ENCODE data around the gene TUBB1. TPM values are rescaled to one million over a fixed set of nuclear protein-coding genes. Genes with fewer than 3 reads are reported as not detected.
A peak's percentile ranks its signal among the peaks of the same experiment; 100 is the strongest.

Gene TUBB1
- total RNA-seq, 1 experiment from 2014 or later: 0.35 TPM

GRCh38 chr20:59074456-59074855, 55.2 kb downstream of the TUBB1 start:
- intact Hi-C loops (cut with micrococcal nuclease; ENCODE audit: unreplicated experiment): no loop called here

DNA sequence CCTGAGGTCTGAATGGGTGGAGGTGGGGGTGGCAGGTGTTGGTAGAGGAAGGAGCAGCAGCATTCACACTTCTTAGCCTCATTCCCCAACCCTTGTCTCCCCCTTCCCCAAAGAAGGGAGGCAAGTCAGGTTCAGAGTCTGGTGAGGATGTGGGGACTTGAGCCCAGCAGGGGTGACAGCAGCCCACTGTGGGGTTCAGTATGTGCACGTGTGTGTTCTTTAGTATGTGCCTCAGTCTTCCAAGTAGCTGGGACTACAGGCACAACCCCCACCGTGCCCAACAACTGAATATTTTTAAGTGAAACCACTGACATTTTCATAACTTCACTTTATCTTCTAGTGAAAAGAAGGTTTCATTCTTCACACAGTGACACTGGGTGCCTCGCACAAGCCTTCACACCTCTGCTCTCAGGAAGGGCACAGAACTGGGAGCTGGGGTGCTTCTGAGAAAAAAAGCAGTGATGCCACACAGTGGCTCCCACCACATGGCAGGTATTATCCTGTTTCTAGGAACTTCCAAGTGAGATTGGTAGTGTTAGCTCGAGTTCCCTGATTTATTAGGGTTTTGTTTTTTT, 56.8 kb downstream of the TUBB1 start:
- Histone ChIP-seq H3K9me2 (ENCODE audit: insufficient read depth) (no peaks in the 10 kb centered on the region), H2AFZ (no peak overlapping the region), H3K27me3 (ENCODE audit: insufficient read depth, low read depth) (no peaks in the 10 kb centered on the region), H3K27ac (no peak overlapping the region), H4K20me1 (ENCODE audit: insufficient read depth) (no peaks in the 10 kb centered on the region), H3K9me3 (ENCODE audit: insufficient read depth, low read depth) (no peaks in the 10 kb centered on the region), H3K4me2 (no peak overlapping the region), H3F3A (ENCODE audit: insufficient read depth, low read depth) (peaks cover 29% of the 10 kb centered on the region; the same call in 1 of the 2 replicates), H3K79me2 (ENCODE audit: low read depth) (no peaks in the 10 kb centered on the region), H3K4me3 (no peak overlapping the region), H3K4me1 (replicated peaks; ENCODE audit: insufficient read depth) (peaks cover 33% of the 10 kb centered on the region), H3K36me3 (ENCODE audit: low read depth) (no peaks in the 10 kb centered on the region)
- TF ChIP-seq, protein P1, sequence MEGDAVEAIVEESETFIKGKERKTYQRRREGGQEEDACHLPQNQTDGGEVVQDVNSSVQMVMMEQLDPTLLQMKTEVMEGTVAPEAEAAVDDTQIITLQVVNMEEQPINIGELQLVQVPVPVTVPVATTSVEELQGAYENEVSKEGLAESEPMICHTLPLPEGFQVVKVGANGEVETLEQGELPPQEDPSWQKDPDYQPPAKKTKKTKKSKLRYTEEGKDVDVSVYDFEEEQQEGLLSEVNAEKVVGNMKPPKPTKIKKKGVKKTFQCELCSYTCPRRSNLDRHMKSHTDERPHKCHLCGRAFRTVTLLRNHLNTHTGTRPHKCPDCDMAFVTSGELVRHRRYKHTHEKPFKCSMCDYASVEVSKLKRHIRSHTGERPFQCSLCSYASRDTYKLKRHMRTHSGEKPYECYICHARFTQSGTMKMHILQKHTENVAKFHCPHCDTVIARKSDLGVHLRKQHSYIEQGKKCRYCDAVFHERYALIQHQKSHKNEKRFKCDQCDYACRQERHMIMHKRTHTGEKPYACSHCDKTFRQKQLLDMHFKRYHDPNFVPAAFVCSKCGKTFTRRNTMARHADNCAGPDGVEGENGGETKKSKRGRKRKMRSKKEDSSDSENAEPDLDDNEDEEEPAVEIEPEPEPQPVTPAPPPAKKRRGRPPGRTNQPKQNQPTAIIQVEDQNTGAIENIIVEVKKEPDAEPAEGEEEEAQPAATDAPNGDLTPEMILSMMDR (conservative IDR thresholded peaks at IDR 0.05): no peak
- TF ChIP-seq EZH2 (IDR thresholded peaks at IDR 0.05; ENCODE audit: low read depth): no peak
- intact Hi-C loops (cut with micrococcal nuclease; ENCODE audit: unreplicated experiment): no loop called here
- no peak for DNase-seq
- BruUV-seq (replicated peaks): no TSS peak
- CTCF ChIA-PET: no interaction called here
- POLR2A ChIA-PET (ENCODE audit: unreplicated experiment): no interaction called here

More at GRCh38 chr20:59074456-59074855, 55.2 kb downstream of the TUBB1 start:
- Histone ChIP-seq H2AFZ (no peak overlapping the region), H3K4me2 (peak overlapping the region; percentile 44), H3K27me3 (ENCODE audit: insufficient read depth, low read depth) (no peaks in the 10 kb centered on the region), H3K9me3 (ENCODE audit: insufficient read depth, low read depth) (no peaks in the 10 kb centered on the region), H3K79me2 (ENCODE audit: low read depth) (no peaks in the 10 kb centered on the region), H4K20me1 (ENCODE audit: insufficient read depth) (no peaks in the 10 kb centered on the region), H3K4me3 (no peak overlapping the region), H3F3A (ENCODE audit: insufficient read depth, low read depth) (peaks cover 29% of the 10 kb centered on the region; the same call in 1 of the 2 replicates), H3K9me2 (ENCODE audit: insufficient read depth) (no peaks in the 10 kb centered on the region), H3K4me1 (replicated peaks; ENCODE audit: insufficient read depth) (peaks cover 33% of the 10 kb centered on the region), H3K36me3 (ENCODE audit: low read depth) (no peaks in the 10 kb centered on the region), H3K27ac (peak overlapping the region; percentile 53)
- no peak for TF ChIP-seq EZH2 (IDR thresholded peaks at IDR 0.05; ENCODE audit: low read depth)
- TF ChIP-seq, protein P1 (conservative IDR thresholded peaks at IDR 0.05): no peak
- DNase-seq: peak in 1 of 2 experiments; percentile 87
- ChIA-PET CTCF (no interaction called here), POLR2A (ENCODE audit: unreplicated experiment) (no interaction called here)
- BruUV-seq (replicated peaks): no TSS peak

Other genes with a start within 250 kb of the TUBB1 start
- 5.7 and 6.8 TPM in 2 replicates for gene GNAS-AS1, start 168.5 kb upstream of the TUBB1 start, total RNA-seq (2021)
- 929 and 1,304 TPM in 2 replicates for gene GNAS, start 166.7 kb upstream of the TUBB1 start, total RNA-seq (2021)
- 122 and 130 TPM in 2 replicates for gene NELFCD, start 38.2 kb upstream of the TUBB1 start, total RNA-seq (2021)
- 184 and 194 TPM in 2 replicates for gene CTSZ, start 12.2 kb upstream of the TUBB1 start, total RNA-seq (2021)
- gene ATP5F1E, start 12.9 kb downstream of the TUBB1 start, total RNA-seq (2021): 76.3 and 84.8 TPM in 2 replicates
- 106 and 137 TPM in 2 replicates for gene PRELID3B, start 23.4 kb downstream of the TUBB1 start, total RNA-seq (2021)
- not detected in 2 replicates for gene ZNF831, start 144.4 kb downstream of the TUBB1 start, total RNA-seq (2021)